GM21526 (cell line): ENCODE data around the gene TMEM207.

Experiments used
- ATAC-seq: cut with Tn5 transposase; IDR thresholded peaks from one replicate; pipeline ENCODE4 v1.9.1; 2021; ENCODE audit warnings: moderate library complexity; ENCODE audit not compliant: unreplicated experiment, low FRiP score

TMEM207 gene

GRCh38 chr3:190387578-190388213 is 62.0 kb downstream of the TMEM207 start, which contains the start of gene CLDN16:
Gene CLDN16, plus strand, starts transcription at chr3:190388163. Its CDS starts 167 bp downstream, at chr3:190388330.
- ATAC-seq: no peak

GRCh38 chr3:190385731-190386688 is 63.7 kb downstream of the TMEM207 start:
- no peak for ATAC-seq

GRCh38 chr3:190384309-190384756 is 65.4 kb downstream of the TMEM207 start:
- ATAC-seq: peak; percentile 96

DNA sequence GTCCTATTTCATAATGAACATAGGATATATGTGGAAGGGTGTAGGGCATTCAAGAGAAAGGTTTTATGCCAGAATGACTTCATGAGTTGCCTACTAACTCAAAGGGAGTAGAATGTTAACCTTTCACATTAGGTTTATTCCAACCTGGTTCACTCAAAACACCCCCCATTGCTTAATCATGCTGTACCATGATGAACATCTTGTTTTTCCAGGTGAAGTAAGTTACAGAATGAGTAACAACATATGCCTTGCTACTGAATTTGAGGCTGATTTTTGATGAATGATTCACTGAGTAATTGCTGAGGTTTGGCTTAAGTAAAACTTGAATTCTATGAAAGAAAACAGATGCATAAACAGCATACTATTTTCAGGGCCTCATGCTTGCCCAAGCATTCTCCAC is 67.6 kb downstream of the TMEM207 start:
- ATAC-seq: no peak

DNA sequence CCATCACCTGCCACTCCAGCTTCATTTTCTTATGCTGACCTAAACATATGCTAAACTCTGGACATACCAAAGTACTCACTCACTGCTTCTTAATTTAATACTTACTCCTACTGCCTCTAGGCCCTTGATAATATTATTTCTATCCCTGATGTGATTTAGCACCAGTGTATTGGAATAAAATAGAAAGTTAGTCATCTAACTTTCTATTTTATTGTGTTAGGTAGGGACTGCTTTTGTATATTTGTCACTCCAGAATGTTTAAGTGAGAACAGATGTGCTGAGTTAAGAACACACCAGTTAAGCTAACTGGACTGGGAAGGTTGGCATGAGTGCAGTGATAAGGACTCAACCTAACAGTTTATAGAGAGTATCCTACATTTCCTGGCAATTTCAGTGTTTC is 68.3 kb downstream of the TMEM207 start:
- ATAC-seq: no peak

DNA sequence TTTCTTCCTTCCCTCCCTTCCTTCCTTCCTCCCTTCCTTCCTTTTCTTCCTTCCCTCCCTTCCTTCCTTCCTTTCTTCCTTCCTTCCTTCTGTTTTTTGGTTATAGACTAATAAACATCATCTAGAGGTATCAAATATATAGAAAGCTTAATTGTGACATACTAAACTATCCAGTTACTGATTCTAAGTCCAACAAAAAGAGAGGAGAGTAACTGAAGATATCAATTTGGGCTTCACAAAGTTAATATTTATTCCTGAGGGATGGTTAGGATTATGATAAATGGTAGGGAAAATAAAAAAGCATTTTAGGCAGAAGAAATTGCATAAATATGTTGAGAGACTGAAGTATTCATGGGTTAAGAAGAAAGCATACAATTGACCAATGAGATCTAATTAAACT is 69.5 kb downstream of the TMEM207 start:
- ATAC-seq: no peak
